K562 (cell line): ENCODE measurements around the gene PCDH12. TPM values are rescaled to one million over a fixed set of nuclear protein-coding genes. Genes with fewer than 3 reads are reported as not detected.

Source experiments
- ATAC-seq: fragments of 200-7000 bp; cut with Tn5 transposase; 3 replicates; pipeline ENCODE4 v1.9.1; 2020; ENCODE audit warnings: moderate library complexity
- BruUV-seq: library from RNA; stranded (reverse); fragments of 400-500 nt; replicated peaks from 2 replicates; lab custom pipeline; 2021; lab: Mats Ljungman, UMichigan
- CTCF ChIA-PET: fragments of 300-600 bp; formaldehyde crosslinking; extraction: SDS; loops from one replicate; lab custom pipeline; 2021; ENCODE audit warnings: low intra/inter-chr PET ratio; lab: Yijun Ruan, JAX
- POLR2A ChIA-PET: fragments of 300-600, 350-650 bp; sonication (Branson Sonifier 250); formaldehyde crosslinking; extraction: SDS; loops from one replicate; lab custom pipeline; 2021; ENCODE audit warnings: antibody characterized with exemption, inconsistent platforms; lab: Yijun Ruan, JAX
- DNase-seq, 4 experiments: peaks; one replicate each; pipeline versions ENCODE4 v3.0.0 to v3.0.0-alpha.2; 2011 to 2018; ENCODE audit warnings: low spot score in 3 of 4, mixed read lengths in 3 of 4; ENCODE audit errors: extremely low read depth in 1 of 4
- FAIRE-seq: peaks from 2 replicates; lab custom pipeline; 2011; peaks lifted over from hg19 to GRCh38; lab: Jason Lieb, UNC
- H2AFZ ChIP-seq: 2 replicates; pipeline ENCODE4 v1.6.0; 2011; ENCODE audit warnings: low read depth, low read length, control low read depth, inconsistent platforms
- H3K27ac ChIP-seq: fragments of 200-600 bp; 3 replicates; pipeline ENCODE4 v1.8.0; 2011; ENCODE audit warnings: low read depth, mild to moderate bottlenecking, control low read depth, inconsistent platforms, low read length, moderate library complexity, mixed read lengths; ENCODE audit errors: extremely low read depth
- H3K27me3 ChIP-seq, 2 experiments: fragments of 300-600 bp in 1 of 2; 2 replicates in 1 of 2; 3 replicates in 1 of 2; pipeline versions ENCODE4 v1.6.0 to v1.8.0; 2011; ENCODE audit warnings: inconsistent platforms in 2 of 2, low read length in 2 of 2, mild to moderate bottlenecking in 1 of 2, mixed read lengths in 1 of 2, moderate library complexity in 1 of 2; ENCODE audit not compliant: control insufficient read depth in 2 of 2, insufficient read depth in 2 of 2
- H3K36me3 ChIP-seq: fragments of 300-600 bp; 3 replicates; pipeline ENCODE4 v1.8.0; 2011; ENCODE audit warnings: mild to moderate bottlenecking, low read length, inconsistent platforms; ENCODE audit not compliant: control insufficient read depth, insufficient read depth
- H3K4me1 ChIP-seq, 2 experiments: fragments of 200-600 bp in 1 of 2; replicated peaks in 1 of 2; 2 replicates in 1 of 2; 3 replicates in 1 of 2; pipeline versions ENCODE4 v1.5.1 to v1.8.0; 2011; ENCODE audit warnings: inconsistent platforms in 2 of 2, low read length in 2 of 2, mild to moderate bottlenecking in 1 of 2, mixed read lengths in 1 of 2, moderate library complexity in 1 of 2; ENCODE audit not compliant: control insufficient read depth in 2 of 2, insufficient read depth in 2 of 2
- H3K4me2 ChIP-seq: 2 replicates; pipeline ENCODE4 v1.6.1; 2011; ENCODE audit warnings: low read length, control low read depth, inconsistent platforms, mixed read lengths; ENCODE audit not compliant: insufficient read depth
- H3K4me3 ChIP-seq: fragments of 200-600 bp; sonication (generic), shearing (Covaris generic); 2 replicates; pipeline ENCODE4 v1.5.1; 2016; ENCODE audit warnings: control low read depth, inconsistent platforms
- H3K79me2 ChIP-seq: fragments of 200-600 bp; 3 replicates; pipeline ENCODE4 v1.8.0; 2011; ENCODE audit warnings: low read length, inconsistent platforms; ENCODE audit not compliant: control insufficient read depth, insufficient read depth
- H3K9ac ChIP-seq, 2 experiments: 2 replicates each; pipeline versions ENCODE4 v1.6.0 to v1.6.1; 2011; ENCODE audit warnings: low read depth in 2 of 2, low read length in 2 of 2, control low read depth in 1 of 2, inconsistent platforms in 1 of 2, mild to moderate bottlenecking in 1 of 2, mixed read lengths in 1 of 2; ENCODE audit not compliant: insufficient read depth in 1 of 2
- H3K9me1 ChIP-seq: one replicate; pipeline ENCODE4 v1.6.0; 2011; ENCODE audit warnings: inconsistent platforms, mild to moderate bottlenecking, low read length, moderate library complexity; ENCODE audit not compliant: control insufficient read depth, insufficient read depth
- H3K9me3 ChIP-seq: replicated peaks from 2 replicates; pipeline ENCODE4 v1.5.1; 2011; ENCODE audit warnings: low read depth, low read length, inconsistent platforms; ENCODE audit not compliant: control insufficient read depth, insufficient read depth
- H4K20me1 ChIP-seq: replicated peaks from 2 replicates; pipeline ENCODE4 v1.6.1; 2011; ENCODE audit warnings: low read length, inconsistent platforms, mixed read lengths; ENCODE audit not compliant: control insufficient read depth, insufficient read depth
- ASH1L ChIP-seq: fragments of 450-650 bp; IDR thresholded peaks from 2 replicates; pipeline ENCODE4 v1.6.1; 2018; ENCODE audit warnings: borderline replicate concordance, mild to moderate bottlenecking, low read depth; ENCODE audit not compliant: partially characterized antibody
- CHD2 ChIP-seq: IDR thresholded peaks from 2 replicates; pipeline ENCODE4 v1.6.1; 2011; ENCODE audit warnings: low read depth, low read length
- FOXP1 ChIP-seq: sonication (generic); formaldehyde crosslinking; IDR thresholded peaks from 2 replicates; pipeline ENCODE4 v1.8.0; 2022; ENCODE audit warnings: mild to moderate bottlenecking, missing genetic modification reagents
- HMG20A ChIP-seq: fragments of 450-650 bp; formaldehyde crosslinking; conservative IDR thresholded peaks from 2 replicates; pipeline ENCODE4 v1.4.0; 2020; ENCODE audit warnings: mild to moderate bottlenecking, mixed read lengths
- MYNN ChIP-seq, 2 experiments: sonication (generic); formaldehyde crosslinking in 1 of 2; IDR thresholded peaks; 2 replicates each; pipeline versions ENCODE4 v1.5.0 to v1.6.1; 2016 to 2020; ENCODE audit warnings: antibody characterized with exemption in 1 of 2, missing genetic modification reagents in 1 of 2
- POLR2G ChIP-seq: fragments of 200-400 bp; formaldehyde crosslinking; IDR thresholded peaks from 2 replicates; pipeline ENCODE4 v1.6.1; 2017; ENCODE audit warnings: low read depth, mild to moderate bottlenecking, antibody characterized with exemption, low read length, moderate library complexity
- POLR2H ChIP-seq: IDR thresholded peaks from 2 replicates; pipeline ENCODE4 v1.6.1; 2016; ENCODE audit warnings: missing genetic modification characterization, low read depth, mild to moderate bottlenecking, control low read depth, missing compliant biosample characterization, moderate library complexity
- RBM17 ChIP-seq: fragments of 200-400 bp; formaldehyde crosslinking; IDR thresholded peaks from 2 replicates; pipeline ENCODE4 v1.6.1; 2017; ENCODE audit warnings: low read depth, mild to moderate bottlenecking, low read length, borderline replicate concordance
- SIRT6 ChIP-seq: IDR thresholded peaks from one replicate; pipeline ENCODE4 v1.6.1; 2012; ENCODE audit warnings: low read depth, mild to moderate bottlenecking, control low read depth, inconsistent platforms, low read length, moderate library complexity
- SP1 ChIP-seq: sonication (generic); formaldehyde crosslinking; IDR thresholded peaks from 2 replicates; pipeline ENCODE4 v1.8.1; 2022; ENCODE audit warnings: mild to moderate bottlenecking, missing genetic modification reagents
- ZNF133 ChIP-seq: fragments of 250-450 bp; sonication (Bioruptor Pico); IDR thresholded peaks from 2 replicates; pipeline ENCODE4 v1.4.0; 2020; ENCODE audit warnings: mild to moderate bottlenecking
- ZNF551 ChIP-seq: fragments of 250-450 bp; sonication (Bioruptor Pico); IDR thresholded peaks from 2 replicates; pipeline ENCODE4 v1.5.0; 2021; ENCODE audit warnings: mild to moderate bottlenecking, moderate library complexity
- ZNF584 ChIP-seq: fragments of 200-800 bp; sonication (Bioruptor generic); IDR thresholded peaks from 2 replicates; pipeline ENCODE4 v1.6.1; 2016; ENCODE audit warnings: low read depth, mild to moderate bottlenecking, missing genetic modification characterization, missing compliant biosample characterization
- ZNF695 ChIP-seq: fragments of 450-650 bp; formaldehyde crosslinking; IDR thresholded peaks from 2 replicates; pipeline ENCODE4 v1.4.0; 2020; ENCODE audit warnings: mild to moderate bottlenecking, moderate library complexity
- ZSCAN32 ChIP-seq: fragments of 450-650 bp; formaldehyde crosslinking; IDR thresholded peaks from 2 replicates; pipeline ENCODE4 v1.4.0; 2020; ENCODE audit warnings: mild to moderate bottlenecking, moderate library complexity
- WGBS: fragments of 100-300 bp; shearing (Covaris generic); methylation state at CpG from one replicate; pipeline ENCODE4 v1.1.6; 2016; ENCODE audit warnings: low coverage, mixed read lengths; ENCODE audit not compliant: insufficient coverage; ENCODE audit errors: missing lambda C conversion rate; 5-methylcytosine and 5-hydroxymethylcytosine counted together
- in situ Hi-C: fragments of 300-500 bp; cut with MboI; formaldehyde crosslinking; loops from 4 replicates; pipeline ENCODE4 v1.15.0; 2018; ENCODE audit warnings: inconsistent platforms, mixed read lengths
- intact Hi-C: fragments of 100-400 bp; cut with micrococcal nuclease; formaldehyde crosslinking; loops from 2 replicates; pipeline ENCODE4 v1.14.2; 2022
- polyA plus RNA-seq, 8 experiments: library from polyadenylated mRNA; depleted of rRNA in 4 of 8; stranded (reverse) in 5 of 8; unstranded in 3 of 8; fragments of >200 nt; fragmentation: Nextera tagmentation in 2 of 8; fragmentation: Illumina TruSeq in 1 of 8; extraction: Ambion mirVana in 2 of 8; extraction: Trizol in 1 of 8; gene quantifications; 2 replicates each; pipeline versions ENCODE4 v1.2.1 to v1.2.3, GENCODE V29; 2011 to 2014; ENCODE audit warnings: inconsistent platforms in 1 of 8, missing spikeins in 1 of 8
- total RNA-seq, 7 experiments: library from RNA; depleted of rRNA in 6 of 7; stranded (reverse); fragments of >200 nt in 6 of 7; fragmentation: Illumina TruSeq in 2 of 7; extraction: Trizol in 2 of 7; gene quantifications; 2 replicates each; pipeline versions ENCODE4 v1.2.1 to v1.2.3, GENCODE V29; 2011 to 2021; ENCODE audit warnings: low replicate concordance in 1 of 7
- TF ChIP-seq, protein P1 (sequence below): fragments of 200-800 bp; sonication (Bioruptor generic); IDR thresholded peaks from 2 replicates; pipeline ENCODE4 v1.6.1; 2017; ENCODE audit warnings: missing genetic modification characterization, missing compliant biosample characterization
- TF ChIP-seq, protein P2 (sequence below): fragments of 250-450 bp; sonication (Bioruptor Pico); IDR thresholded peaks from 2 replicates; pipeline ENCODE4 v1.4.0; 2020
- TF ChIP-seq, protein P3 (sequence below): sonication (generic); formaldehyde crosslinking; IDR thresholded peaks from 2 replicates; pipeline ENCODE4 v1.8.1; 2022; ENCODE audit warnings: missing genetic modification reagents

The PCDH12 gene
- total and polyA plus RNA-seq, 9 of the 15 experiments (the other 6 are each of a cell fraction or from before 2014, with no cell fraction given) = 0.01 to 0.04 (median 0.01) TPM; not detected in 4

DNA sequence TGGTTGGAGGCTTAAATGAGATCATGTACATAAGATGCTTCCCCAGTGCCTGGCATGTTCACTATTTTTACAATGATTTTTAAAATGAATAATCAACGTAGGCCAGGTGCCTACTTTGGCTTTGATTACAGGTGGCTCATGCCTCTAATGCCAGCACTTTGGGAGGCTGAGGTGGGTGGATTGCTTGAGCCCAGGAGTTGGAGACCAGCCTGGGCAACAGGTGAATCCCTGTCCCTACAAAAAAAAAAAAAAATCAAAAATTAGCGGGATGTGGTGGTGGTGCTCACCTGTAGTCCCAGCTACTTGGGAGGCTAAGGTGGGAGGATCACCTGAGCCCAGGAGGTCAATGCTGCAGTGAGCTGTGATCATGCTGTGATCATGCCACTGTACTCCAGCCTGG is 9.2 kb downstream of the PCDH12 start:
- DNase-seq (no peak), ATAC-seq (no peak), FAIRE-seq (no peak)
- H3K4me3 ChIP-seq = no peak overlapping the region
- in situ Hi-C loops = no loop called here
- ChIA-PET POLR2A (interaction anchor here (1.6 to 2.2 kb wide), 2 partner anchors 21 to 25 kb away, joined by 5 to 8 read pairs; partner anchors contain the start of genes DELE1 and RNF14), CTCF (no interaction called here)
- H3K36me3 ChIP-seq = no peaks in the 10 kb centered on the region
- intact Hi-C loops = no loop called here
- no peak overlapping the region for H3K27ac ChIP-seq
- WGBS = 0% methylated on average over 2 of the region's 2 CpGs
- peaks cover 0 to 7% of the 10 kb centered on the region in 2 experiments; a peak in 1 of 5 replicates for H3K4me1 ChIP-seq
- no peaks in the 10 kb centered on the region for H3K9me3 ChIP-seq
- no peak overlapping the region for H3K9ac ChIP-seq
- H2AFZ ChIP-seq = no peak overlapping the region
- peaks cover 19 to 43% of the 10 kb centered on the region in 2 experiments; a peak in 4 of 5 replicates for H3K27me3 ChIP-seq
- no peaks in the 10 kb centered on the region for H4K20me1 ChIP-seq
- H3K4me2 ChIP-seq = no peak overlapping the region
- no peaks in the 10 kb centered on the region for H3K79me2 ChIP-seq
- no peaks in the 10 kb centered on the region for H3K9me1 ChIP-seq
- no TSS peak for BruUV-seq
- no peak for TF ChIP-seq SIRT6
- TF ChIP-seq POLR2H (tag) = no peak
- TF ChIP-seq ZSCAN32 (CRISPR knock-in tag) = no peak
- no peak for TF ChIP-seq RBM17
- TF ChIP-seq, protein P1, sequence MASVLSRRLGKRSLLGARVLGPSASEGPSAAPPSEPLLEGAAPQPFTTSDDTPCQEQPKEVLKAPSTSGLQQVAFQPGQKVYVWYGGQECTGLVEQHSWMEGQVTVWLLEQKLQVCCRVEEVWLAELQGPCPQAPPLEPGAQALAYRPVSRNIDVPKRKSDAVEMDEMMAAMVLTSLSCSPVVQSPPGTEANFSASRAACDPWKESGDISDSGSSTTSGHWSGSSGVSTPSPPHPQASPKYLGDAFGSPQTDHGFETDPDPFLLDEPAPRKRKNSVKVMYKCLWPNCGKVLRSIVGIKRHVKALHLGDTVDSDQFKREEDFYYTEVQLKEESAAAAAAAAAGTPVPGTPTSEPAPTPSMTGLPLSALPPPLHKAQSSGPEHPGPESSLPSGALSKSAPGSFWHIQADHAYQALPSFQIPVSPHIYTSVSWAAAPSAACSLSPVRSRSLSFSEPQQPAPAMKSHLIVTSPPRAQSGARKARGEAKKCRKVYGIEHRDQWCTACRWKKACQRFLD = no peak
- TF ChIP-seq ZNF551 = no peak
- no peak for TF ChIP-seq ZNF133 (CRISPR knock-in tag)
- TF ChIP-seq MYNN (IDR thresholded peaks at IDR 0.05) = no peak
- TF ChIP-seq MYNN (CRISPR knock-in tag; IDR thresholded peaks at IDR 0.05) = no peak
- TF ChIP-seq, protein P2, sequence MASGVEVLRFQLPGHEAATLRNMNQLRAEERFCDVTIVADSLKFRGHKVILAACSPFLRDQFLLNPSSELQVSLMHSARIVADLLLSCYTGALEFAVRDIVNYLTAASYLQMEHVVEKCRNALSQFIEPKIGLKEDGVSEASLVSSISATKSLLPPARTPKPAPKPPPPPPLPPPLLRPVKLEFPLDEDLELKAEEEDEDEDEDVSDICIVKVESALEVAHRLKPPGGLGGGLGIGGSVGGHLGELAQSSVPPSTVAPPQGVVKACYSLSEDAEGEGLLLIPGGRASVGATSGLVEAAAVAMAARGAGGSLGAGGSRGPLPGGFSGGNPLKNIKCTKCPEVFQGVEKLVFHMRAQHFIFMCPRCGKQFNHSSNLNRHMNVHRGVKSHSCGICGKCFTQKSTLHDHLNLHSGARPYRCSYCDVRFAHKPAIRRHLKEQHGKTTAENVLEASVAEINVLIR (CRISPR knock-in tag) = no peak
- no peak for TF ChIP-seq ZNF695 (CRISPR knock-in tag)
- TF ChIP-seq ZNF584 (CRISPR knock-in tag) = no peak
- TF ChIP-seq, protein P3, sequence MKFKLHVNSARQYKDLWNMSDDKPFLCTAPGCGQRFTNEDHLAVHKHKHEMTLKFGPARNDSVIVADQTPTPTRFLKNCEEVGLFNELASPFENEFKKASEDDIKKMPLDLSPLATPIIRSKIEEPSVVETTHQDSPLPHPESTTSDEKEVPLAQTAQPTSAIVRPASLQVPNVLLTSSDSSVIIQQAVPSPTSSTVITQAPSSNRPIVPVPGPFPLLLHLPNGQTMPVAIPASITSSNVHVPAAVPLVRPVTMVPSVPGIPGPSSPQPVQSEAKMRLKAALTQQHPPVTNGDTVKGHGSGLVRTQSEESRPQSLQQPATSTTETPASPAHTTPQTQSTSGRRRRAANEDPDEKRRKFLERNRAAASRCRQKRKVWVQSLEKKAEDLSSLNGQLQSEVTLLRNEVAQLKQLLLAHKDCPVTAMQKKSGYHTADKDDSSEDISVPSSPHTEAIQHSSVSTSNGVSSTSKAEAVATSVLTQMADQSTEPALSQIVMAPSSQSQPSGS = no peak
- no peak for TF ChIP-seq CHD2
- no peak for TF ChIP-seq ASH1L
- no peak for TF ChIP-seq SP1
- TF ChIP-seq HMG20A (CRISPR knock-in tag) = no peak
- no peak for TF ChIP-seq POLR2G
- no peak for TF ChIP-seq FOXP1 (CRISPR knock-in tag)
